ENCODE data around the gene OR10H3.

The OR10H3 gene

GRCh38 chr19:15732388-15732787, 5.4 kb upstream of the OR10H3 start:
- H3K4me1 ChIP-seq (ENCODE audit: control insufficient read depth in 1 of 2, insufficient read depth in 1 of 2, low read depth in 1 of 2, low read length in 1 of 2): no peaks in the 10 kb centered on the region
- no peaks in the 10 kb centered on the region for H3K9me3 ChIP-seq
- peaks cover 37% of the 10 kb centered on the region for H3K27me3 ChIP-seq
- no peak overlapping the region for H3K27ac ChIP-seq
- no peak for TF ChIP-seq CTCF (IDR thresholded peaks at IDR 0.05)
- no peak overlapping the region for H3K4me3 ChIP-seq (ENCODE audit: low read depth in 1 of 2, low read length in 1 of 2)
- no peaks in the 10 kb centered on the region for H3K36me3 ChIP-seq

GRCh38 chr19:15733895-15734294, 3.9 kb upstream of the OR10H3 start:
- Histone ChIP-seq H3K27me3 (peaks cover 33% of the 10 kb centered on the region), H3K4me1 (ENCODE audit: control insufficient read depth in 1 of 2, insufficient read depth in 1 of 2, low read depth in 1 of 2, low read length in 1 of 2) (no peaks in the 10 kb centered on the region), H3K9me3 (no peaks in the 10 kb centered on the region), H3K27ac (no peak overlapping the region), H3K36me3 (no peaks in the 10 kb centered on the region), H3K4me3 (ENCODE audit: low read depth in 1 of 2, low read length in 1 of 2) (no peak overlapping the region)
- no peak for TF ChIP-seq CTCF (IDR thresholded peaks at IDR 0.05)

- H3K36me3 ChIP-seq: no peaks in the 10 kb centered on the region
- no peak for TF ChIP-seq CTCF (IDR thresholded peaks at IDR 0.05)
- no peaks in the 10 kb centered on the region for H3K4me1 ChIP-seq (ENCODE audit: control insufficient read depth in 1 of 2, insufficient read depth in 1 of 2, low read depth in 1 of 2, low read length in 1 of 2)
- H3K27me3 ChIP-seq: peaks cover 60% of the 10 kb centered on the region
- no peak overlapping the region for H3K4me3 ChIP-seq (ENCODE audit: low read depth in 1 of 2, low read length in 1 of 2)
- no peak overlapping the region for H3K27ac ChIP-seq
- H3K9me3 ChIP-seq: peaks cover 3% of the 10 kb centered on the region
Measured at GRCh38 chr19:15740785-15741184, 3.0 kb downstream of the OR10H3 start.

GRCh38 chr19:15748239-15748638, 10.5 kb downstream of the OR10H3 start:
- Histone ChIP-seq H3K27me3 (peaks cover 99% of the 10 kb centered on the region), H3K4me3 (ENCODE audit: low read depth in 1 of 2, low read length in 1 of 2) (no peak overlapping the region), H3K36me3 (no peaks in the 10 kb centered on the region), H3K9me3 (no peaks in the 10 kb centered on the region), H3K27ac (no peak overlapping the region), H3K4me1 (ENCODE audit: control insufficient read depth in 1 of 2, insufficient read depth in 1 of 2, low read depth in 1 of 2, low read length in 1 of 2) (no peaks in the 10 kb centered on the region)
- TF ChIP-seq CTCF (IDR thresholded peaks at IDR 0.05): no peak

GRCh38 chr19:15758379-15758778, 20.6 kb downstream of the OR10H3 start:
- no peak overlapping the region for H3K27ac ChIP-seq
- H3K9me3 ChIP-seq: no peaks in the 10 kb centered on the region

More at GRCh38 chr19:15758379-15758778, 20.6 kb downstream of the OR10H3 start:
- no peak for TF ChIP-seq CTCF (IDR thresholded peaks at IDR 0.05)
- Histone ChIP-seq H3K4me3 (ENCODE audit: low read depth in 1 of 2, low read length in 1 of 2) (no peak overlapping the region), H3K4me1 (ENCODE audit: control insufficient read depth in 1 of 2, insufficient read depth in 1 of 2, low read depth in 1 of 2, low read length in 1 of 2) (no peaks in the 10 kb centered on the region), H3K36me3 (no peaks in the 10 kb centered on the region), H3K27me3 (peaks cover 98% of the 10 kb centered on the region)

Data from neutrophil (primary cell).